ENCODE measurements around the gene CAMK2A.

DNA sequence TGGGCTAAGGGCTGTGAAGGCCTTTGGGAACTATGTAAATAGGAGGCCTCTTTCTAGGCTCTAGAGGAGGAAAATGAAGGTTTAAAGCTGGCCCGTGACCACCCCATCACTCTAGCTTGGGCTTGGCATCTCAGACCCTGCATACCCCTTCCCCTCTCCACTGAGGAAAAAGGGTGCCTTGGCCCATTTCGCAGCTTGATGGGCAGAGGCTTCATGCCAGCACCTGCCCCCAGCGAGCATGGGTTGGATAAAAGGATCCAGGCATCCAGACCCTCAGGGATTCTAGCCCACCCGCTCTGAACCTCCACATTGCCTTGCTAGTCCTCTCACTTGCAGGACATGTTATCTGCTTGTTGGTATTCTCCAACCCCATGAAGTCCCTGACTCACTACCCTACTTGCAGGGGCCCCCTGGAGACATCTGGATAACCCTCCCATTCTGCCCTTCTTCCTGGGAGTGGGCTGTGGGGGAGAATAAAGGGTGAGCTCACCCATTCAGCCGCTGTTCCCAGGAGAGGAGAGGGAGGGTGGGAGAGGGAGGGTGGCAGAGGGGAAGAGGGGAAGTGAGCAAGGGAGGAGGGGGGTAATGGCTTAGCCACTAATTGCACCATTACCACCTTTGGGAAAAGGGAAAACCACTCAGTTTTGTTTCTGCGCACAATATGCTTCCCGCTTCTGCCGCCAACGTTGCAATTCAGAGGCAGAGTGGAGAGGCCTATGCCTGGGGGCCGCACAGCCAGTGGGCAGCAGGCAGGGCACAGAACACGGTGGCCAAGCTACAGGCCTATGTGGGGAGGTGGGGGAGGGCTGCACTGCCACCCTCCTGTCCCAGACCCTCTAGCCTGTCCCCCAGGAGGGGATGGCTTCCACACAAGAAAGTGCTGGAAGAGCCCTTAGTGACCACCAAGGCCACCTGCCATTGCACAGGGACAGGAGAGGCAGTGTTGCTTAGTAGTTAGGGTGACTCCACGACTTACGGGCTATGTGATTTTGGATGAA lies 2.1 kb upstream of the CAMK2A start:
- TF ChIP-seq, protein P1, sequence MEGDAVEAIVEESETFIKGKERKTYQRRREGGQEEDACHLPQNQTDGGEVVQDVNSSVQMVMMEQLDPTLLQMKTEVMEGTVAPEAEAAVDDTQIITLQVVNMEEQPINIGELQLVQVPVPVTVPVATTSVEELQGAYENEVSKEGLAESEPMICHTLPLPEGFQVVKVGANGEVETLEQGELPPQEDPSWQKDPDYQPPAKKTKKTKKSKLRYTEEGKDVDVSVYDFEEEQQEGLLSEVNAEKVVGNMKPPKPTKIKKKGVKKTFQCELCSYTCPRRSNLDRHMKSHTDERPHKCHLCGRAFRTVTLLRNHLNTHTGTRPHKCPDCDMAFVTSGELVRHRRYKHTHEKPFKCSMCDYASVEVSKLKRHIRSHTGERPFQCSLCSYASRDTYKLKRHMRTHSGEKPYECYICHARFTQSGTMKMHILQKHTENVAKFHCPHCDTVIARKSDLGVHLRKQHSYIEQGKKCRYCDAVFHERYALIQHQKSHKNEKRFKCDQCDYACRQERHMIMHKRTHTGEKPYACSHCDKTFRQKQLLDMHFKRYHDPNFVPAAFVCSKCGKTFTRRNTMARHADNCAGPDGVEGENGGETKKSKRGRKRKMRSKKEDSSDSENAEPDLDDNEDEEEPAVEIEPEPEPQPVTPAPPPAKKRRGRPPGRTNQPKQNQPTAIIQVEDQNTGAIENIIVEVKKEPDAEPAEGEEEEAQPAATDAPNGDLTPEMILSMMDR (IDR thresholded peaks at IDR 0.05) = no peak
- no peak for TF ChIP-seq POLR2A (IDR thresholded peaks at IDR 0.05)
- no peak for TF ChIP-seq EP300 (IDR thresholded peaks at IDR 0.05)

Measured in tibial nerve (tissue), 4 donors.